ENCODE data around the gene HTD2. TPM values are rescaled to one million over a fixed set of nuclear protein-coding genes. Genes with fewer than 3 reads are reported as not detected.

Gene HTD2
- polyA plus RNA-seq, 3 donors, result 14.5 to 18.9 (median 15.6) TPM

DNA sequence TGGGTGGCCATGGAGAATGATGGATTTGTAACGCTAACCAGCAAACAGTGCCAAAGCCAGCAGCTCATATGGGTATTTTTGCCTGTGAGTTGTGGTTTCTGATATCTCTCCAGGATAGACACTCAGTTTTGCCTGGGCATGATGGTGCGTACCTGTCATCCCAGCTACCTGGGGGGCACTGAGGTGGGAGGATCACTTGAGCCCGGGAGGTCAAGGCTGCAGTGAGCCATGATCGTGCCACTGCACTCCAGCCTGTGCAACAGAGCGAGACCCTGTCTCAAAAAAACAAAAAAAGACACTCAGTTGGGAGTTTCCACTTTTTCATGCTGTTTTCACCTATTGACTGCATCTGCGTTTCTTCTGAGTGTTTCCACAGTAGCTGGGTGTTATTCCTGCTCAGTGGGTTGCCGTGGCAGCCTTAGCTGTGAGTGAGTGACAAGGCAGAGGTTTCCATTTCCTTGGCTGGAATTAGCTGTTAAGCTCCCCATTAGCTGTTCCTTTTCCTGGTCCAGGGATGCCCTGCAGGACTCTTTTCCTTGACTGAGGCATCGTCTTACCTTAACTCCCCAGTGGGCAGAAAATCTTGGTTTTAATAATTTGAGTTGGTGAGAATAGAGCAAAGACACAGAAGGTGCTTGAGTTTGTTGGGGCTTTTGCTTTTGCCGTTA is 14.5 kb upstream of the HTD2 start:
- no peak for DNase-seq (ENCODE audit: low read depth in 3 of 3, low spot score in 2 of 3)

DNA sequence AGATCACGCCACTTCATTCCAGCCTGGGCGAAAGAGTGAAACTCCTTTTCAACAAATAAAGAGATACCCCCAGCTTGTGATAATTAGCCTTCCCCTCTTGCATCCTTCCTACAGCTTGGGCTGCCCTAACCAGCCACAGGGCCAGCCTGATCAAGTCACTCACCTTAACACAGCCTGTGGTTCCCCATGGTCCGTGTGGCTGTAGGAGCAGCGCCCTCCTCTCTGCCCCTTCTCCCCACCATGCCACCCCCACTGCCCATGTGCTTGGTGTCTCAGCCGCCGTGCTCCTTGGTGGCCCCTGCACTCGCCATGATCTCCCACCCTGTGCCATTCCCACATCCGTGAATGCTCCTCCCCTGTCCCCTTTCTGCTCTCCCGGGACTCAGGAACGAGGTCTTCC is 13.5 kb upstream of the HTD2 start:
- DNase-seq (ENCODE audit: low read depth in 3 of 3, low spot score in 2 of 3), result no peak

DNA sequence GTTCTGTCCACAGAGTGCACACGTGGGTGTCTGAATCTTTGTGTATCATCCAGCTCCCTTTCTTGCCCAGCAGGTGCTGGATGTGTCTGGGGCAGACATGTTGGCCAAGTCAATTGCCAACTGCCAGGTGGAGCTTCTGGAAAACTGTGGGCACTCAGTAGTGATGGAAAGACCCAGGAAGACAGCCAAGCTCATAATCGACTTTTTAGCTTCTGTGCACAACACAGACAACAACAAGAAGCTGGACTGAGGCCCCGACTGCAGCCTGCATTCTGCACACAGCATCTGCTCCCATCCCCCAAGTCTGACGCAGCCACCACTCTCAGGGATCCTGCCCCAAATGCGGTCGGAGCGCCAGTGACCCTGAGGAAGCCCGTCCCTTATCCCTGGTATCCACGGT is 12.8 kb upstream of the HTD2 start:
- no peak for DNase-seq (ENCODE audit: low read depth in 3 of 3, low spot score in 2 of 3)

DNA sequence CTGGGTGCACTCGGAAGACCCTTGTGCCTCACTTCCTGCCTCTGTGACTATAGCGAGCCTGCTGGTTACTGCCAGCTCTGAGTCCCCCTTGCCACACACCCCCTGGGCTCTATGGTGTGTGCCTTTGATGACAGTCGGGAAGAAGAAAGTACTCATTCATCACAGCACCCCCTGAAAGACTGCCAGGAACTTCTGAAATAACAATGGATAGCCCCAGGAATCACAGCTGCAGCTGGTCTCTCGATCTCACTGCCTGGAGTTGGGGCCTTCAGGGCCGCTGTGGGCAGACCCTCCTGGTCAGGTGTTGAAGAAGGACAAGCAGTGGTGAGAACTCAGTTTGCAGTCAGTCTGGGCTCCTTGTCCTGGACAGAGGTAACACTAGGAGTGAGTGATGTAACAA is 10.1 kb upstream of the HTD2 start:
- no peak for DNase-seq (ENCODE audit: low read depth in 3 of 3, low spot score in 2 of 3)

DNA sequence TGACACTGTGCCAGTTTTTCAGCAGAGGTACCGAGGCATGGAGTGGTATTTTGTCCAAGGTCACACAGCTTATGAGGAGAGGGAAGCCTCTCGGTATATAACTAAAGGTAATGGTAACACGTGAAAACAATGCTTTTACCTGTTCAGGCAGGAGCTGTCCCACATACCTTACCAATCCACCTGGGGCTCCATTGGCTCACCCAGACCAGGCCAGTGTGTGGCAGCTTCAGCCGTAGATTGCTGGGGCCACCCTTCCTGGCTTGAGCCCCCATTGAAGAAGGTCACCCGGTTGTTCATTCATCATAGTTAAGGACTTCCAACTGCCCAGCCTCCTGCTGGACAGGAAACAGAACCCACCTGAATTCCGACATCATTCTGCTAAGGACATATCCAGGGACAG is 9.5 kb upstream of the HTD2 start:
- DNase-seq (ENCODE audit: low read depth in 3 of 3, low spot score in 2 of 3), result no peak

DNA sequence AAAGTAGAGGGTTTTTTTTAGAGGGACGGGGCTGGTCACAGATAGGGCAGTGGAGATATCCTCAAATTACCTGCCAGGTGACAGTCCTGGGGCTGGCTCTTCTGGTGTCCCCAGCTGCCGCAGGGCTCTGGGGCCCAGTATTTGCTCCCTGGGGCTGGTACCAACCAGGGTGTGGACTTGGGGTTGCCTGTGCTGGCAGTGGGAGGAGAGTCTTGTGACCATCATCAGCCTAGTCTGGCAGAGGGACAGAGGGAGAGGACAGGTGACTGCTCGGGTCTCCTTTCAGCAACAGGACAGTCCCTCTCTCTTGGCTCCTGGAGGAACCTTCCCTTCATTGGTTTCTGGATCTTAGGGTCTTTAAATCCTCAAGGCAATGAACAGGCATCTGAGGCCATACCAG is 8.1 kb upstream of the HTD2 start:
- DNase-seq (ENCODE audit: low read depth in 3 of 3, low spot score in 2 of 3), result no peak

DNA sequence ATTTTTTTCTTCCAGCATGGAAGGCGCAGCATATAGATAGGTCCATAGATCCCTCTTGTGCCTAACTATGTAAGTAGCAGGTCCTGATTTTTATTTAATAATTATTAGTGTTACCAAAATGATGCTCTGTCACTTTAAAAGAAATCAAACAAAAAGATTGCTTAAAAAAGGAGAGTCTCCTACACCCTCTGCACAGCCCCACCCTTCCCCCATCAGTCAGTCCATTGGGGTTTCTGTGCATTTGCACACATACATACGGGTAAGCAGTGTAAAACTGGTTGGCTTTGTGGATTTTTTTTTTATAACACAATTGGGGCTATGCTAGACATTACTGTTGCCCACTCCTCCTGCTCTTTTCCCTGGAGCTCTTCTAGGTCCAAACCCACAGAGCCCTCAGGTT is 7.2 kb upstream of the HTD2 start:
- no peak for DNase-seq (ENCODE audit: low read depth in 3 of 3, low spot score in 2 of 3)

DNA sequence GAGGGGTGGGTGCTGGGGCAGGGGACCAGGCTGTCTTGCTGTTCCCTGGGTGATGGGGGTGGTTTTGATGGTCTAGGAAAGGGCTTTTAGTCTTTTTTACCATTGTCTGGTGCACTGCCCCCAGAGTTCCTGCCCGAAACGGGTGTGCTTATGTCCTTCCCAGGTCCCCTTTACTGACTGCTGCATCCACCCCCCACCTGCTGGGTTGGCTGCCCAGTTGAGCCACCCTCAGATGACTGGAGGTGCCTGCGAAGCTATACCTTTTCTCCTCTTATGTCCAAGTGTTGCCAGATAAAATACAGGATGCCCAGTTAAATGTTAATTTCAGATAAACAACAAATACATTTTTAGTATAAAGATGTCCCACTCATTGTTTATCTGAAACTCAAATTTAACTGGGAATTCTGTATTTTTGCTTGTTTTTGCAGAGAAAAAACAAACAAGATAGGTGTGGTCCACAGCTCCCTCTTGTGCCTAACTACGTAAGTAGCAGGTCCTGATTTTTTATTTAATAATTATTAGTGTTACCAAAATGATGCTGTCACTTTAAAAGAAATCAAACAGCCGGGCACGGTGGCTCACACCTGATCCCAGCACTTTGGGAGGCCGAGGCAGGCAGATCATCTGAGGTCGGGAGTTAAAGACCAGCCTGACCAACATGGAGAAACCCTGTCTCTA is 6.3 kb upstream of the HTD2 start:
- no peak for DNase-seq (ENCODE audit: low read depth in 3 of 3, low spot score in 2 of 3)

DNA sequence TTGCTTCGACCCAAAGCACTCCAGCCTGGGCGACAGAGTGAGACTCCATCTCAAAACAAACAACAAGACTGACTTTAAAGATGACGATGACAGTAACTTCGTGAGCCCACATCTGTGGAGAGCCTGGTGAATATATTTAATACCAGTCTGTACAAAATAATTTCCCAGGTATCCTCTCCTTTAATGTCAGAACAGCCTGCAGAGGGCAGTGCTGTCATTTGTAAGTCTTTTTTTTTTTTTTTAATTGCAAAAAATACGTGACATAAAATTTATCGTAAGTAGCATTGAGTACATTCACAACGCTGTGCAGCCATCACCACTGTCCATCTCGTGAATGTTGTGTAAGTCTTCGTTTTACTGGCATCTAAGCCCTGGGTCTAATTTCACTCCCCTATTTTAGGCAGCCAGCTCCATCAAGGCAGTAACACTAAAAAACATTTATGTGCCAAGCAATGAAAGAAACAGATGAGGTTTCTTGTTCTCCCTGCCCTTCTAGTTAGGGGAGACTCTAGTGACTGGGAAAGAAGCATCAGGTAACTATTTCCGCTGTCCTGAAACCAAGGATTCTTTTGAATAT is 1.4 kb downstream of the HTD2 start:
- no peak for DNase-seq (ENCODE audit: low read depth in 3 of 3, low spot score in 2 of 3)

DNA sequence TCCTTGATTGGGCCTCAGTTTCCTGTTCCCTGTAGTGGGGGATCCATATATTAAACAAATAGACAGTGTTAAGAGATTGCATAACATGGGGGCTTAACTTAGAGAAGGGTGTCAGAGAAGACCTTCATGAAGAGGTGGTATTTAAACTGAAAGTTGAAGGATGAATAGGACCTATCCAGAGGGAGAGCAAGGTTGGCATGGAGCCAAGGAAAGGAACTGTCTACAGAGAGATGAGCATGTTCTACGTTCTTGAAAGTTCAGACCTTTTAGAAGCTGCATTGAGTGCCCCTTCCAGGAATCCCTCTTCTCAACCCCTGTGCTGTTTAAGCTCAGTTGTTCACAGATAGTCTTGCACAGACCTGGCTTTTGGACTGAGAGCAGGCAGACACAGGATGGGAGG is 2.4 kb downstream of the HTD2 start:
- no peak for DNase-seq (ENCODE audit: low read depth in 3 of 3, low spot score in 2 of 3)

DNA sequence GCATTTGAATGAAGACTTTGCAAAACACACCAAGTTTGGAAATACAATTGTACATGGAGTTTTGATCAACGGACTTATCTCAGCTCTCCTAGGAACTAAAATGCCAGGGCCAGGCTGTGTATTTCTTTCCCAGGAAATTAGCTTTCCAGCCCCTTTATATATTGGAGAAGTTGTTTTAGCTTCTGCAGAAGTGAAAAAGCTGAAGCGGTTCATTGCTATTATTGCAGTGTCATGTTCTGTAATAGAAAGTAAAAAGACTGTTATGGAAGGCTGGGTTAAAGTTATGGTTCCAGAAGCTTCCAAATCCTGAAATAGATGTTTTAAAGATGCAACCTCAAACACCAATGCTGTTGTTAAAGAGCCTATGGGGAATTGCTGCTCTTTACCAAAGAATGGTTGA is 11.5 kb downstream of the HTD2 start:
- no peak for DNase-seq (ENCODE audit: low read depth in 3 of 3, low spot score in 2 of 3)

DNA sequence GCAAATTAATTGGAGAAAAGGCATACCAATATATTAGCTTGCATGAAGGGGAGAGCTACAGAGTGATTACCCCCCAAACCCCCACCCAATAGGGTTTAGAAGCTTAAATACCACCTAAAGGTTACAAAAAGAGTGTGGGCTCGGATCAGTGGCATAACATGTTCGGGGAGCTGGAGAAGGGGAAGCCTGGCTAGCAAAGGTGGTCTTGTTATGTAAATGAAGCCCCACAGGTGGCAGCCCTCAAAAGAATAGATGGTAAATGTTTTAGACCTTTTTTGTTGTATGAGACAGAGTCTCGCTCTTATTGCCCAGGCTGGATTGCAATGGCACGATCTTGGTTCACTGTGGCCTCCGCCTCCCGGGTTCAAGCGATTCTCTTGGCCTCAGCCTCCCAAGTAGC is 15.5 kb downstream of the HTD2 start:
- no peak for DNase-seq (ENCODE audit: low read depth in 3 of 3, low spot score in 2 of 3)

DNA sequence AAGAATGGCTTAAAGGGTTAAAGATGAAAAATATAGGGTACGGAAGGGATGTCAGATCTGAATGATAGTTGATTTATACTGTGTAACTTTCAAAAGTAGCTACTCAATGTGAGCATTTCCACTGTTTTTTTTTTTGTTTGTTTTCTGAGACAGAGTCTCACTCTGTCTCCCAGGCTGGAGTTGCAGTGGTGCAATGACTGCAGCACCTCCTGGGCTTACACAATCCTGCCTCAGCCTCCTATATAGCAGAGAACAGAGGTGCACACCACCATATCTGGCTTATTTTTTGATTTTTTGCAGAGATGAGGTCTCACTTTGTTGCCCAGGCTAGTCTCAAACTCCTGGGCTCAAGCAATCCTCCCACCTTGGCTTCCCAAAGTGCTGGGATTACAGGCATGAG is 16.5 kb downstream of the HTD2 start:
- no peak for DNase-seq (ENCODE audit: low read depth in 3 of 3, low spot score in 2 of 3)

DNA sequence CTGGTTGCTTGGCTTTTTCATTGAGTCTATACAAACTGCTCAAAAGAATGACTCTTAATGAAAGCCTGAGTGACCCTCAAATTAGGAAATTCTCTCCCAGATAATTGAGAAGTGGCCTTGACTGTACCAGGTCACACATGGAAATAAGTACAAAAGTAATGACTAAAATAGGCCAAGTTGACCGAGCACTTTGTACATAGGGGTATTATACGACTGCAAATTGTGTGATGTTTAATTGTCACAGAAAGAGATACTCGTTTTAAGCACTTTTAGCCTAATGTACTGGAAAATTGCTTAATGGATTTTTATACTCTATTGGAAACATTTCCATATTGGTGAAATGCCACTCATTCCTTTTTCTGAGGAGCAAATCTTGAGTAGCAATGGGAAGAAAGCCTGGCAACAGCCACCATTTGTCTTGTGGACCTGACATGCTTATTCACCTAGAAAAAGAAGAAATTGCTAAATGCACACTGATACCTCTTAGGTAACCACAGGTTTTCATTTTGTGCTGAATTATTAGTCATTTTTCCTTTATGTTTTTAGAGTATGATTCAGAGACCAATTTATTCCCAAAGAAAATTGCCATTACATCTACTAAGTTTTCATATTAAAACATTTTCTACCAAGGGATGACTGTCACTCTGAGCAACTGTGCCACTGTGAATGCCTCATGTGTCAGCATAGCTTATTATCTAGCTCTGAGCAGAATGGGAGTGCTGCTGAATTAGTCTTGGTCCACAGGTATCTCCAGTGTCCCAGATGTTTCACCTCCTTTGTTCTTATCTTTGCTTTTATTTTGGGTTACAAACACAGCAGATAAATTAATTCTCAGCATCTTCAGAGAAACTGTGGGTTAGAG is 17.4 kb downstream of the HTD2 start:
- DNase-seq (ENCODE audit: low read depth in 3 of 3, low spot score in 2 of 3), result no peak

DNA sequence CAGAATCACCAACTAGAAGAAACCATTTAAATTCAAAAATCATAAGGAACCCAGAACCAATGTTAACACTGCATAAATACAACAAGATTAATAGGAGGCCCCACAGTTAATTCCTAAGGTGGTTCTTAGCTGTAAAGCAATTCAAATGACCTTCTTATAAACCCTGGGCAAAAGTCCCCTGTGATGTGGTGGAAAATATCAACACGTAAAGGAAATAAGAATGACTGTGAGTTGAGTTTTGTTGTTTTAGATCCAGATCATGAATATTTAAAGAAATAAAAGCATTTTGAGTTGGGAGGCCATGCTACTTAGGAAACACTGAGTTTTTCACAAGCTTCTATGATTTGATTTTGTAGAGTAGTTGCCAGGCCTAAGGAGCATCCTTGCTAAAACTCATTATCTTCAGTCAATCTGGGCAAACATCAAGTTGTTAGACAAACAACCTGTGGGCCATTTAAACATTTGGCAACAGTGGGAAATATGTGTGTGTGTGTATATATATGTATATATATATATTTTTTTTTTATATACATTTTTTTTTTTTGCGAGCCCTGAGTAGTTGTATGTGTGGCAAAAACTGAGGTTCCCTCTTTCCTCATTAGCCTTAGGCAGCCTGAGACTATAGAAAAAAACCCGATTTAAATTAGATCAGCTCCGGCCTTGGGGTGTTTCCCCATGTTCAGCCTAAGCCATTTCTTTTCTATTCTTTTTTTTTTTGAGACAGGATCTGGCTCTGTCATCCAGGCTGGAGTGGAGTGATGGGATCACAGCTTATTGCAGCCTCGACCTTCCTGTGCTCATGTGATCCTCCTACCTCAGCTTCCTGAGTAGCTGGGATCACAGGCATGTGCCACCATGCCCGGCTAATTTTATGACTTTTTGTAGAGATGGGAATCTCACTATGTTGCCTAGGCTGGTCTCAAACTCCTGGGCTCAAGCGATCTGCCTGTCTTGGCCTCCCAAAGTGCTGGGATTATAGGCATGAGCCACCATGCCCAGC is 18.4 kb downstream of the HTD2 start:
- DNase-seq (ENCODE audit: low read depth in 3 of 3, low spot score in 2 of 3), result no peak

DNA sequence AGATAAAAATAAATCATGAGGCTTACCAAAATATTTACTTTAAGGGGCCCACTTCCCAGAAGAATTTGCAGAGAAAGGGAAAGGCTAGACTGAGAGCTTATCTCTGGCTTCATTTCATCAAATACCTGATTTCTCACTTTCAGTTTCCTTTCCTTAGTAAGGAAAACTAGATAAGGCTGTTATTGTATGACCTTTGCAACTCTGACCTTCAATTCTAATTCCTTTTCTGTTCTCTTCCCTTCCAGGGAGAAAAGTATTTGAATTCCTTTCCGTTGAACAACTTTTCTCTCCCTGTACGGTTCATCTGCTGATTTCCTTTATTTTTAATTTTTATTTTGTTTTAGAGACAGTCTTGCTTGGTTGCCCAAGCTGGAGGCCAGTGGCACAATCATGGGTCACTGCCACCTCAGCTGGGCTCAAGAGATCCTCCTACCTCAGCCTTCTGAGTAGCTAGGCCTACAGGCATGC is 19.2 kb downstream of the HTD2 start:
- no peak for DNase-seq (ENCODE audit: low read depth in 3 of 3, low spot score in 2 of 3)

DNA sequence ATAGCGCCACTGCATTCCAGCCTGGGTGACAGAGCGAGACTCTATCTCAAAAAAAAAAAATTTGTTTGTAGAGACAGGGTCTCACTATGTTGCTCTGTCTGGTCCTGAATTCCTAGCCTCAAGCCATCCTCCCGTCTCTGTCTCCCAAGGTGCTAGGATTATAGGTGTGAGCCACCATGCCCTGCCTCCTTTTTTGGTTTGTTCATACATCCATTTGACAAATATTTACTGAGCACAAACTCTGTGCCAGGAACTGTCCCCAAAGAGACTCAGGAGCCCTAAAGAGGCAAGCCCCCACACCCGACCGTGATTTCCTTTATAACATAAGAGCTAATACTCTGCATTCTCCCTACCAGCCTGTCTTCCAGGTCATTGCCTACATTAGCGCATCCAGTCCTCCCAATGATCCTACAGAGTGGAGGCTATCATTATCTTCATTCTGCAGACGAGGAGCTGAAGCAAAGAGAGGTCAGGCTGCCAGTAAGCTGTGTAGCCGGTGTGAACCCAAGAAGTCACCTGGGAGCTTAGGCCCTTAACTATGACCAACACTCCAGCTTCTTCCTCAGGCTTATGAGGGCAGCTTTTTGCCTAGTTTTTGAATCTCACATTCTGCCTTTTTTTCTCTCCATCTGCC is 20.1 kb downstream of the HTD2 start:
- no peak for DNase-seq (ENCODE audit: low read depth in 3 of 3, low spot score in 2 of 3)

DNA sequence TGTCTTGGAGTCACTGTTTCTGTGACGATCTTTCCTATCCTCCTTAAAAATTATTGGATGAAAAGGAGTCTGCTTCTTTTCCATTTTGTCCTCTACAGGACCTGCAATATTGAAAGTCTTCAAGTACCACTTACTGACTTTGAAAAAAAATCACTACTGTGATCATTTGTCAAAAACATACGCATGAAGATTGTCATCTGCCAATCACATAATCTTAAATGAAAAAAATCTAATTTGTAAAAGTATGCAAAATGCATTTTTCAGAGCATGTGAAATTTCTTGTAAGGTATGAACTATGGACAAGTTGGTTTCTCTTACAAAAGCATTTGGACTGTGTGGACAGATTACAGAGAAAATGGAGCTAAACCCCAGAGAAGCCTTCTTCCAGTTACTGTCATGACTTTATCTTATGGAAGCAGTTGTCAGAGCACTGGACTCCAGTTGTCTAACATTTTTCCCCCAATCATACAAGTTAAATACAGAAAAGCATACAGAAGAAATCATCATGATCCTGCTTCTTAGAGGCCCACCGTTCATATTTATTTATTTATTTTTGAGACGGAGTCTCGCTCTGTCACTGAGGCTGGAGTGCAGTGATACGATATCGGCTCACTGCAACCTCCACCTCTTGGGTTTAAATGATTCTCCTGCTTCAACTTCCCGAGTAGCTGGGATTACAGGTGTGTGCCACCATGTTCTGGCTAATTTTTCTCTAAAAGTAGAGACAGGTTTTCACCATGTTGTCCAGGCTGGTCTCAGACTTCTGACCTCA is 23.0 kb downstream of the HTD2 start:
- DNase-seq (ENCODE audit: low read depth in 3 of 3, low spot score in 2 of 3), result no peak

DNA sequence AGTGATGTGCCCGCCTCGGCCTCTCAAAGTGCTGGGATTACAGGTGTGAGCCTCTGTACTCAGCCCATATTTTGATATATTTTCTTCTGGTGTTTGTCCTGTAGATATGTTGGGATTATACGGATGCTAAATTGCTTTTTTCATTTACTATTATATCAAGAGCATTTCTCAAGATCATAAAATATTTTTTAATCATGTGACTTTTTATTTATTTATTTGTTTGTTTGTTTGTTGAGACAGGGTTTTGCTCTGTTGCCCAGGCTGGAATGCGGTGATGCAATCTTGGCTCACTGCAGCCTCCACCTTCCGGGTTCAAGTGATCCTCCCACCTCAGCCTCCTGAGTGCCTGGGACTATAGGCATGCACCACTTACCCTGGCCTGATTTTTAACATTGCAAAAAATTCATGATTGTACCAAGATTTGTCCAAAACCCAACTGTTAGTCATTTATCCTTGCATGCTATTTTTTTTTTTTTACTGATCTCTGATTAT is 23.6 kb downstream of the HTD2 start:
- DNase-seq (ENCODE audit: low read depth in 3 of 3, low spot score in 2 of 3), result no peak
